Fibroblast of skin of right quadriceps (primary cell): Measurements from ENCODE around the gene LRCH3.

Experiments used
- DNase-seq: peaks from one replicate; pipeline ENCODE4 v3.0.0-alpha.2; 2013

The LRCH3 gene

DNA sequence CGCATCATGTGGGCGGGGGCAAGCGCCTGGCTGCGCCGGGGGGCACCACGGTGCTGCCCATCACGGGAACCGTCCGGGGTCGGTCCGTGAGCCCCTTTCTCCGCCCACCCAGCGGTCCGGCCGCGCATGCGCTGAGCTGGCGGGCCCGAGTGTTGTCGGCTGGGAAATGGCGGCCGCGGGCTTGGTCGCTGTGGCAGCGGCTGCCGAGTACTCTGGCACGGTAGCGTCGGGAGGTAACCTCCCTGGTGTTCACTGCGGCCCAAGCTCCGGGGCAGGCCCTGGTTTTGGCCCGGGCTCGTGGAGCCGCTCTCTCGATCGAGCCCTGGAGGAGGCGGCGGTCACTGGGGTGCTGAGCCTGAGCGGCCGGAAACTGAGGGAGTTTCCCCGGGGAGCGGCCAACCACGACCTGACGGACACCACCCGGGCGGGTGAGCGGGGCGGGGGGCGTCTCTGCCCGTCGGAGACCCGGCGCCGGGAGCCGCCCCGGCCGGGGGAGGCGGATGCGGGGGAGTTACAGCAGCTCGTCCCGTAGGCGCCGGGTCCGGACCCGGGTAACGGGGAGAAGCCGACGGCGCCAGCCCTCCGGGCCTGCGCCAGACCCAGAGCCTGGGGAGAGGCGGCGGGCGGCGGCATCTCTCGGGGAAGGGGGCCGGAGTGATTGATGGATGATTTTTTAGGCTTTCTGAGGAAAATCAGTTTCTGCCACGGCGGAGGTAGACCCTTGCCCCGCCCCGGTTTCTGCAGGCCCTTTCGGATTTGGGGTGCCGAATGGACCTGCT lies at the start of gene LRCH3:
Gene LRCH3, plus strand, starts transcription at position 142 of the 779 bp plus-strand sequence. Its CDS starts 25 bp downstream, at position 167.
- DNase-seq: peak; percentile 78

DNA sequence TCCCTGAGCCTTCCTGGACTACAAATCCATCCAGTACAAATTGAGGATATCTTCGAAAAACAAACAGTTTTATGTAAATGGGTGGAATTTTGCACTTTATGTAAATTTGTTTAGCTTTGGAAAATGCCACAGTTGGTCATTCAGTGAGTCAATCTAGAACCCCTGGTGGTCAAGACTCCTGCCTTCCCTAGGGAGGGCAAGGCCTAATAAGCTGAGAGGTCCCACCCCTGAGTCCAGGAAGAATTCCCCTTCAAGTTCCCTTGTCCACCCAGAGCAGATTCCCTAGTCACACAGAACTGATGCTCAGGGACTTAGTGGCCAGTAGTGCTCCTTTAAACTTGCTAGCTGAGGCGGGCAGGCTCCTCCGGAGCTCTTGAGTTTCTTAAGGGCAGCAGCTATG lies 48.3 kb upstream of the LRCH3 start:
- no peak for DNase-seq

DNA sequence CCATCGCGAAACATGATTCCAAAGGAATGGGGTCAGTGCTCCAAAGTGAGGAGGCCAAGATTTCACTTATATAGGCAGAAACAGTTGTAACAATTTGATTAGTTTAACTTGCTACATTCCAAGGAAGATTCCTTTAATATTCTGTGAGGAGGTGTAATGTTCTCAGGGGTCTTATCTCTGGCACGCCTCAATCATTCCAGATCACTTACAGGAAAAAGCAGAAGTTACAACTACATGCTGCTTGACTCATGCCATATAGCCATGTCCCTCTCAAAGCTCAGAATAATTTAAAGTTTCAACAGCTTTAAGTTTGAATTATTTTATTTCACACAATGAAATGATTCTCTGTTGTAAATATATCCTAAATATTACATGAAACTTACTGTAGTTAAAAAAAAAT lies 44.8 kb upstream of the LRCH3 start:
- no peak for DNase-seq

DNA sequence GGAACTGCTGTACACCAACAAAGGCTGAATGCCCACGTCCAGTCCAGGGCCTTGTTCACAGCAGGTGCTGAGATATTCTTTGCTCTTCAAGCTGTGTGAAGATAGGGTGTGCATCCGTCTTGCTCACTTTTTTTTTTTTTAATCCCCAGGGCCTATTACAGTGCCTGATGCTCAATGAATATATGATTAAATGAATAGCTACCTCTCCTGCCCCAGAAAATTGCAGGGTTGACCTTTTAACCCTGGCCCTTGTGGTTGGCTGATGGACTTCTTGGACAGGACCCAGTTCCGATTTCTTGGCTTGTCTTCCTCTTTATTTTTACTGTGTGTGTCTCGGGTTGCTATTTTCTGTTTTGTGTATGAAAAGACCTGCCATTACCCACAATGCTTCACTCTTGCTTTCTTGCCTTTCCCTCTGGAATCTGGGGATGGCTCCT lies 44.2 kb upstream of the LRCH3 start:
- no peak for DNase-seq

DNA sequence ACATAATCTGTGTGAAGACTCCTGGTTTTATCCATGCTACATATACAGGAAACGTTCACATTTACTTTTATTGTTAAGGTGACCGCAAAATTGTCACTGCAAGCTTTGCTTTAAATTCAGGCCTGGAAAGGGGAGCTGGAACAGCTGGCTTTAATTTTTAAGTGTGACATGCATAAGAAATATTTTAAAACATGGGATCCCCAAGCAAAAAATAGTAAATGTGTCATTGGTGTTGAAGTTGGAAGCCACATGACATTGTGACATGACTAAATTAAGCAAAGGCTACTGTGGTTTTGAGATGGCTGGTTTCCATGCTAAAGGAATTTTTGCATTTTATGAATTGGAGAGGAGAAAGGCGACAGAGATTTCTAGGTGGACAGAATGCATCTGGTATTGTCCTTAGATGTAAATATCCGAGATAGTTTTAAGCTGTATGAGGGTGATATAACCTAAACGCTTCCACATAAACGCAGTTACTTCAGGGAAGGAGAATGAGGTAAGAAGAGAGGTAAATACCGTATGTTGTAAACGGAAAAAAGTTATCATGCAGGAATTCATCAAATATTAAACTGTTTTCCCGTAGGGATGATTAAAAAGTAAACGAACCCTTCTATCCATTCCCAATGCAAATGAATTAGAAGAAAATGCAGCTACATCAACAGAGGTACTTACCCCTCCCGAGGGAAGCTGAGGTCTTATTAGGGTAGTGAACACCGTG lies 42.3 kb upstream of the LRCH3 start:
- DNase-seq: peak; percentile 90

DNA sequence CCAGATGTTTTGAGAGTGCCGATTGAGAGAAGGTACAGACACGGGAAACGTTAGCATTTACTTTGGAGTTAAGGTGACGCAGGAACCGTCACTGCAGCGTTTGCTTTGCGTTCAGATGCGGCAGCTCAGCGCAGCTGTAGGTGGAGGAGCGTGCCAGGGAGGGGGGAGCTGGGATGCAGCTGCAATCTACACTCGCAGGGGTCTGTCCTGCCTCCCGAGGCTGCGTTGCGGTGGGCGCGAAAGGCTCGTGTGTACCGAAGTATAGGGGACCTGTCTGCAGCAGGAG lies 41.8 kb upstream of the LRCH3 start:
- peak; percentile 35 for DNase-seq

DNA sequence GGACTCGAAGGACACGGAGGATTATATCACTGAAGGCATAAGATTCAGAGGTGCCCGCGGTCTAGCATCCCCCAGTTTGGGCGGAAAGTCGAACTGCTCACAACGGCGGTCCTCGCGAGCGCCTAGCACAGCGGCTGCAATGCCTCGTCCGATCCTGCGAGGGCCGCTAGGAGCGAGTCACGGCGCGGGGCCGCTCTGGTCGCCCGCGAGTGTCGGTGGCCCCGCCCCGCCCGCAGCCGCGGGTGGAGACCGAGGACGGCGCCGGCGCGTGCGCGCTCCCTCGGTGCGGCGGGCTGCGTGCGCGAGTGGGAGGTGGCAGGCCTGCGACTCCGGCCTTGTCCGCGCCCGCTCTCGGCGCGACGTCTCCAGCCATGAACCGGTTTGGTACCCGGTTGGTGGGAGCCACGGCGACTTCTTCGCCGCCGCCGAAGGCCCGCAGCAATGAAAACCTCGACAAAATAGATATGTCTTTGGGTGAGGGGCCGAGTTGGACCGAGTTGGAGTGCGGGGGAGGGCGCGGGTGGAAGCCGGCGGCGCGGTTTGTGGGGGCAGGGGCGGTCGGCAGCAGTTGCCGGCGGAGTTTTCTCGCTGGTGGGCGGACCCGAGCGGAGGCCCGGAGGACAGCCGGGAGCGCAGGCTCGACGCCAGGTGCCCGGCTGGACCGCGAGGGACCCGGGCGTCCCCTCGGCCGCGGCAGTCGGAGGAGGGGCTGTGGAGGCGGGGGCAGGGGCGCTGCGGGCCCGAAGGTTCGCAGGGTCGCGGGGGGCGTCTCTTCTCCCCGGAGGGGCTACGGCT lies 41.3 kb upstream of the LRCH3 start, which contains the start of gene FYTTD1:
Gene FYTTD1, plus strand, starts transcription at position 283 of the 795 bp plus-strand sequence. Its CDS starts 89 bp downstream, at position 372.
- peak; percentile 81 for DNase-seq

DNA sequence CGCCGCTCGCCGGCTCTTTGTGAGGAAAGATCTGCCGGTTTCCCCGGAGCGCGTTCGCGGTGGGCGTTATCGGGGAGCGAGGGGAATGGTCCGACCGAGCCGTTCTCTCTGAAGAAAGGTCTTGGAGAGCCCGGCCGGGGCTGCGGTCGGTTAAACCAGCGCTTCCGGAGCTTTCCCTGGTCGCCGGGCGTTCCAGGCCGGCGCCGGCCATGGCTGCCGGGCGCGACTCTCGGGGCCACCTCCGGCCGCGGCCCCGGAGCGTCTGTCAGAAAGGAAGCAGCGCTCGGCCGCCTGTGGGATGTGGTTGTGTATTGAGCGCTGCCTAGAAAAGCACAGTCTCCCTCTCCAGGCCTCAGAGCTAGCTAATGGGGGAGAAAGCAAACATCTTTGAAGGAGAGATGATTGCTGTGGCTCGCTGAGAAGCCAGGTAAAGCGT lies 40.6 kb upstream of the LRCH3 start:
- DNase-seq: peak; percentile 58

DNA sequence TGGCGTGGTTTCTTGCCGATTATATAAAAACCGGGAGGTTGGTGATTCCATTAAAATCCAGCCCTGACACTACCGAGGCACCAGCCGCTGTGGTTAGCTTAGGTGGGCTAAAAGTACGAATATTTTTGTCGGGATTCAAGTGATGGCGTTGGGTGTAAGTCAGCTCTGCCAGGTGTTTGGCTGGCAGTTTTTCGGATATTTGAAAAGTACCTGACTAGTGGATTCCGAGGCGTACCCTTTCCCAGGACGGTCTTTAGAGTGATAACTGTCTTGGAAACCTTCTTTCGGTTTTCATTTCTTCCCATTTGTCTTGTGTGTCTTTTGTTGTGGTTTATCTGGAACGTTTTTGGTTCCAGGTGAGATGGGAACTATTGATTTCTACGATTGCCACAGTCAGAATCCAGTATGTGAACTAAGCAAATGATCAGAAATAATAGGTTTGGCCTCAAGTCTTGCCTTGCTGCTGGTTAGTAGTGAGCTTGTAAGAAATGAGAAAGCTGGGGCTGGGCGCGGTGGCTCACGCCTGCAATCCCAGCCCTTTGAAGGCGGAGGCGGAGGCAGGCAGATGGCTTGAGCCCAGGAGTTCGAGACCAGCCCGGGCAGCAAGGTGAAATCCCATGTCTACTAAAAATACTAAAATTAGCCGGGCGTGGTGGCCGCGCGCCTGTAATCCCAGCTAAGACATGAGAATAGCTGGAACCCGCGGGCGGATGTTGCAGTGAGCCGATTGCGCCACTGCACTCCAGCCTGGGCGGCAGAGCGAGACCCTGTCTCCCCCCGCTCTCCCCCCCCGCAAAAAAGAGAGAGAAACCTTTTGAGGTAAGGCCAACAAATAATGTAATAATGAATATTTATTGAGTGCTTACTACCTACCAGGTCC lies 40.0 kb upstream of the LRCH3 start:
- DNase-seq: peak; percentile 17

DNA sequence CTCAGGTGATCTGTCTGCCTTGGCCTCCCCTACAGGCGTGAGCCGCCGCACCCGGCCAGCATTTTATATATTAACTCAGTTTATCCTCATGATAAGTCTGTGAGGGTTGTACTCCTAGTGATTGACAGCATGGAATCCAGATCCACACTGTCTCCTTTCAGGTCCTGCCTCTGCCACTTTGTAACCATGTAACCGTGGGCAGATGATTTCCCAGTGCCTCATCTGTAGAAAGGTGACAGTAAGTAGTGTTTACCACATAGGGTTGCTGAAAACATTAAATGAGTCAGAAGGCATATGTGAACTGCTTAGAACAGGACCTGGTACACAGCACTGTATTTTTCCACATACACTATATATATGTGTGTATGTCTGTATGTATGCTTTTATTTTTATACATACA lies 38.9 kb upstream of the LRCH3 start:
- DNase-seq: no peak

DNA sequence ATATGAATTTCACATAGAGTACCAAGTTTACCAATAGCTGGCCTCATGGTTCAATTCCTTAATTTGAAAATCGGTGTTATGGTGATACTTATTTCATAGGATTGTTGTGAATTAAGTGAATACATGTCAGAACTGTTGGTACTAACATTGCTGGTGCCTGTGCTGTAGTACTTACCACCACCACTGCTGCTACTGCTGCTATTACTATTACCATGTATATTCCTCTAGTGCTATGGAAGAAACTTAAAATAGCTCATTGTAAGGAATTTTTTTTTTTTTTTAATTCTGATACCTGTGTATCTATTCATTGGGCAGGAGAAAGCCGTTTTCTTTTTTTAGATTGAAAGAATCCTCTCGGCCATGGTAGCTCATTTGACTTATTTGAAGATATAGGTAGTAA lies 37.8 kb upstream of the LRCH3 start:
- no peak for DNase-seq

DNA sequence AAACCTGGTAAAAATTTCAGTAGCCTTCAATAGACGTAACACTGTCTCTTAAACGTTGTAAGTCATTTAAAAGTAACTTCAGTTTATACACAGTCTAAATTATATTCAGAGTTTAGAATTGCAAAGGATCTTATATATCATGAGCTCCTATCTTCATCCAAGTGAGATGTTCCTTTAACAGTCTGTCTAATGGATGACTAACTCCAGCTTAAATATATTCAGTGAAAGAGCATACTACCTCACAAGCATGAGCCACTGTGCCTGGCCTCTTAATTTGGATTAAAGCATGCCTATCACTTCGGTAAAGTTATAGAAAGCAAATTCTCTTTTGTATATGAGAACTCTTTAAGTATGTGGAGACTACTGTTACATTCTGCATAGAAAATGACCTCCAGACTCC lies 34.4 kb upstream of the LRCH3 start:
- DNase-seq: no peak

DNA sequence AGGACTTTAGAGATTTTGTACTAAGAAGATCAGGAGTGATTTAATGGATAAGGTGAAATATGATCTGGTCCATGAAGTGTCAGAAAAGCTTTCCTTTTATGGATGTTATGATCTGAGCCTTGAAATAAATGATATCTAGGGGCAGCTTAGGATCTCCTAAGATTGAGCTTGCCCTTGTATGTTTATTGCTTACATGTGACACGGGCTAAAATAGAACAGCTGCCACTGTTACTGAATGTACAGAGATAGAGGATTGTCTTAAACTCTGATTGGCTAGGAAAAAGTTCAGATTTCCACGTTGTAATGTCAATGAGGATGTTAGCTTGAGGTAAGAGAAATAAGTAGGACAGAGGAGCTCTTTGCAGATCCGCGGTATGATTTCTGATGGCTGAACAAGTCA lies 32.5 kb upstream of the LRCH3 start:
- DNase-seq: no peak

DNA sequence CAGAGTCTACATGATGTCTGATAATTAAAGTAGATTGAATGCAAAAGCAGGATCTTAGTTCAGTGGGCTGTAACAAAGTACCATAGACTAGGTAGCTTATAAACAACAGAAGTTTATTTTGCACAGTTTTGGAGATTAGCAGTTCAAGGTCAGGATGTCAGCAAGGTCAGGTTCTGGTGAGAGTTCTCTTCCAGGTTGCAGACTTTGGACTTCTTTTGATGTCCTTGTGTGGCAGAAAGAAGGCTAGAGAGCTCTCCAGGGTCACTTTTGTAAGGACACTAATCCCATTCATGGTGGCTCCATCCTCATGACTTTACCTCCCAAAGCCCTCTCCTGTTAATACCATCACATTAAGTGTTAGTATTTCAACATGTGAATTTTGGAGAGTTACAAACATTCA lies 29.3 kb upstream of the LRCH3 start:
- DNase-seq: no peak

DNA sequence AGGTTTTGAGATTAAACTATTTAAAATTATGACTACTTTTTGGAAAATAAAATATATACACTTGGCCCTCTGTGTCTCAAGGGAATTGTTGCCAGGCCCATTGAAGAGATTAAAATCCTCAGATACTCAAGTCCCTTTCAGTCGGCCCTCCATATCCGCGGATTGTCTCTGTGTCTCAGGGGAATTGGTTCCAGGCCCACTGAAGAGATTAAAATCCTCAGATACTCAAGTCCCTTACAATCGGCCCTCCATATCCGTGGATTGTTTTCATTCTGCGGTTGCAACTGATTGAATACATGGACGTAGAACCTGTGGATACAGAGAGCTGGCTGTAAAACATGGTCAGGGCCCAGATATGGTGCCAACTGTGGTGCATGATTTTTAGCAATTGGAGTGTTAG lies 15.7 kb upstream of the LRCH3 start:
- no peak for DNase-seq

DNA sequence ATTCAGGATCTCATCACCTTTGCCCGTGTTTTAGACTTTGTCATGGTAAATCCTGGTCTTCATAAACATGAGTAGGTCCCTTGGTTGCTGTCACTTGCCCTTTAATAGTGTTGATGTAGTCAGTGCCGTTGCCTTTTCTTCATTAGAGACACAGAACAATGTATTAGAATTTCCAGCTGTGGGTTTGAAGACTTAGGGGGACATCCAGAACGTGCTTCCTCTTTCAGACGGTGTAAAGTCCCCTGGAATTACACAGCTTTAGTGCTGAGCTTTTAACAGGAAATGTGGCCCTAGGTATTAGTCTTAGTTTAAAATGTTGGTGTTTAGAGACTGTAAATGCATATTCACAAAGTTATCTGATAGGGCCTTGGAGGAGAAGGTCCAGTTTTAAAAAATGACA lies 8.8 kb upstream of the LRCH3 start:
- DNase-seq: no peak

DNA sequence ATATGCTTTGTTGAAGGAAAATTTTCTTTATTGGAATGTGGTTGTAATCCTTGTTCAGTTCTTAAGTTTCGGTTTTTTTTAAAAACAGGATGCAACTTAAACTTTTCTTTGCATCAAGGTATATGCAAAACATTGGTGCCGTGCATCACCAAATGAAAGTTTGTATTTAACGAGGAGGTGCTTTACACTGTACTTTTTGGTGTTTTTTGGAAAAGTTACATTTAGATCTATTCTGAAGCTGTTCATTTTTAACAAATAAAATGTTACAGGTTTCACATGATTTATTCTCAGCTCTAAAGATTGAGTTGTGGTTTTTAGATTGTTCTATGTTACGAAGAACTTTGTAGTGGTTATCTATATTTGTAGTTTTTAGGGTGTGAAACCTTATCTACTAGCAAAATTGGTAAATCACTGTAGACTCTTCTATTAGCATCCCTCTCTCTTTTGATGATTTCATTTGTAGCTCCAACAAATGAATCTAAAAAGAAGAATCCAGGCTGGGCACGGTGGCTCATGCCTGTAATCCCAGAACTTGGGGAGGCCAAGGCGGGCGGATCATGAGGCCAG lies 7.0 kb upstream of the LRCH3 start:
- DNase-seq: no peak

DNA sequence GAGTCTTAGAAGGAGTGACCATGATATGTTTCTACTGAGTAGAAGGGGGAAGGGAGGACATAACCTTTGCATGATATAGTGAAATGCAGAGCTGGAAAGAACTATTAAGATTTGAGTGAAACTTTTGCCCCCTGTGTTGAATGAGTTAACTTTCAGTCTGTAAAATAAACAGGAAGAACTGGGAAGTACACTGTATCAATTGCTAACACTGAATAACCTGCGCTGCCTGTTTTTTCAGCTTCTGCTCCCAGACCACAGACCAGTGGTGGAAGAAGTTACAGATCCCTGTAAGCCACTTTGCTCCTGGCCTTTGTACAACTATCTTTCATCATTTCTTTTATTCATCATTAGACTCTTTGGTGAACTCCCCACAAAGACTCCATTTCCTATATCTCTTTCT lies 3.6 kb upstream of the LRCH3 start:
- no peak for DNase-seq

DNA sequence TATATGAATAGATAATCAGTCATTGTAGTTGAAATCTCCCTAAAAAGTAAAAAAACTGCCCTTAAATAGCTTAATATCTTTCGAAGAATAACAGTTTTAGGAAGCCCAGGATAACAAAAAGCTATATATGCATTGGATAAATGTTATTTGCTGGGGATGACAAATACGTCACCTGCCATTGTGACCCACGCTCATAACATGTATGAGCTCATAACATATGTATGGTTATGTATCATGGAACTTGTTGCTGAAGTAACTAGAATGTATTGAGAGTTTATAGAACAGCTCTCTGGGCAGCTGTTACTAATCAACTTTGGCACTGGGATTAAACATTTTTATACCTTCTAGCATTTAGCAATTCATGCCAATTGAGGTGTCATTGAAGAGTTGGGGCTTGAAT lies 1.7 kb upstream of the LRCH3 start:
- no peak for DNase-seq

DNA sequence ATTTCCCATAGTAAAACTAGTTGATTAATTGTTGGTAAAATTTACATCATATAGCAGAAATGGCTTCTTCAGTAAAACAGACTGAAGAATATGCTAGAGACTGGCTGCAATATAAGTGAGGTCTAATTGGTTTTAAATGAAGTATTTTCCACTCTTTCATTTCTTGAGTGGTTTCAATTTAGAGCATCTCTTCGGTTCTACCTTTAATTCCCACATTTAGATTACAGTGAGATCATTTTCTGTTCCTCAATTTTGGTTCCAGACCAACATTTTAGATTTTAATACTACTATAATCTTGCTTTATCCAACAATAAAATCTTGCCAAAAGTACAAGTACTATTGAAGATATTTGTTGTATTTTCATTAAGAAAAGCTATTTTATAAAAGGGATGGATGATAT lies 1.0 kb upstream of the LRCH3 start:
- no peak for DNase-seq

DNA sequence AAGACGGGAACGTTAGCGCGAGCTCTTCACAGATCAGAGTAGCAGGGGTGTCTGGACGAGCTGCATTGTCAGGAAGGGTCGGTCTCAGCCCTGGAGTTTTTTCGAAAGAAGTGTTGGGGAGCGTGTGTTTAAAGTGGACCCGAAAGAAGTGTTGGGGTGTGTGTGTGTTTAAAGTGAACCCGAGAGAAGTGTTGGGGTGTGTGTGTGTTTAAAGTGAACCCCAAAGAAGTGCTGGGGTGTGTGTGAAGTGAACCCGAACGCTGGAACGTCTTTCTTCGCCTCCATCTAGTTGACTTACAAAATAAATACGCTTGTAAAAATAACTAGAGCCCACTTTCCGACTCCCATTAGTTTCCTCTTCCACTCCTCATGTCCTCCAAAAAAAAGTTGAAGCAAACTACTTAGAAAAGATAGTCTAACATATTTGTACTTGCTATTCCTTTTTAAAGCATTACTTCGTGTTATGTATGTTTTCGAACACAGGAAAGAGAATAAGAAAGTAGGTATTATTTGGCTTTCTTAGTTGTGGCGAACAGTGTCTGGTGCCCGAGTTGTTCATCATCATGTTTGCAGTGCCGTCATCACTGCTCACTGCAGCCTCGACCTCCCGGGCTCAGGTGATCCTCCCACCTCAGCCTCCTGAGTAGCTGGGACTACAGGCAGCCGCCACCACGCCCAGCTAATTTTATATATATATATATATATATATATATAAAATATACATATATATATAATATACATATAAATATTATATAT lies 1.0 kb downstream of the LRCH3 start:
- no peak for DNase-seq

DNA sequence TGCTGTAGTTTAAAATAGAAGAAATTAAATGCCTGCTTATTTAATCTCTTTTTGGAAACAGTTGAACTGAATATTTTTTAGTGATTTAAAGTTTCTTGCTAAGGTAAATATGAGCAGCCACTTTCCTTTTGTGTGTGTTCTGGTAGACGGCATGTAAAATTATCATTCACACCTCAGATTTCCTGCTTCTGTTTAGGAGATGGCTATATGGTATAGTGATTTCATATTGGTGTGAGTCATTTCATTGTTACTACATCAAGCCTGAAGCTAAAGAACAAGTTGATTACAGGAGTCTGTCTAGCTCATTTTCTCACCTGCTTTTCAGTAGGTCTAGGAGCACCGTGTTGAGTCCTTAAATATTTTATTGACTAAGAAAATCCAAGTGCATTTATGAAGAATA lies 2.2 kb downstream of the LRCH3 start:
- DNase-seq: no peak
